Adrenal gland (tissue), 12 donors: ENCODE data around the gene MAFF. TPM values are rescaled to one million over a fixed set of nuclear protein-coding genes. Genes with fewer than 3 reads are reported as not detected.

Source experiments
- DNase-seq, 7 donors: peaks; one replicate each; pipeline ENCODE4 v3.0.0-alpha.2; 2019 to 2020
- H3K27ac ChIP-seq, 5 donors: fragments of 200-600 bp; sonication (generic) in 4 of 5; 1 replicate in 3 of 5; 2 replicates in 2 of 5; pipeline versions ENCODE4 v1.5.1 to v1.8.0; 2016 to 2020; ENCODE audit warnings: mild to moderate bottlenecking in 1 of 5
- H3K27me3 ChIP-seq: fragments of 200-600 bp; 2 replicates; pipeline ENCODE4 v1.8.0; 2021
- H3K36me3 ChIP-seq, 2 donors: fragments of 200-600 bp; replicated peaks in 1 of 2; 1 replicate in 1 of 2; 2 replicates in 1 of 2; pipeline versions ENCODE4 v1.5.1 to v1.8.0; 2018 to 2022
- H3K4me1 ChIP-seq, 2 donors: fragments of 200-600 bp; replicated peaks in 1 of 2; 1 replicate in 1 of 2; 2 replicates in 1 of 2; pipeline versions ENCODE4 v1.5.1 to v1.8.0; 2018 to 2021
- H3K4me3 ChIP-seq, 4 donors: fragments of 200-600 bp; sonication (generic) in 3 of 4; one replicate each; pipeline ENCODE4 v1.5.1; 2016 to 2018
- H3K9me3 ChIP-seq, 3 donors: fragments of 200-600 bp; sonication (generic) in 1 of 3; replicated peaks in 1 of 3; 1 replicate in 2 of 3; 2 replicates in 1 of 3; pipeline versions ENCODE4 v1.5.1 to v1.8.0; 2016 to 2021
- POLR2A ChIP-seq, 2 donors: fragments of 450-650 bp; IDR thresholded peaks; one replicate each; pipeline ENCODE4 v1.6.1; 2017; ENCODE audit warnings: antibody characterized with exemption in 2 of 2, mild to moderate bottlenecking in 2 of 2, moderate library complexity in 1 of 2
- WGBS, 4 donors: extraction: QIAGEN DNeasy Blood & Tissue Kit in 2 of 4; methylation state at CpG; one replicate each; pipeline versions ENCODE4 v1.1.5 to v1.1.7; 2013 to 2017; 5-methylcytosine and 5-hydroxymethylcytosine counted together
- intact Hi-C, 2 donors: fragments of 100-400 bp; cut with DNase I; formaldehyde crosslinking; loops; one replicate each; pipeline versions ENCODE4 v1.14.1 to v1.15.0; 2022 to 2023
- polyA plus RNA-seq, 3 donors: library from polyadenylated mRNA; stranded (reverse); fragments of 200-250 nt in 2 of 3; fragments of 350-450 nt in 1 of 3; fragmentation: Illumina TruSeq in 1 of 3; extraction: RNeasy Lipid Tissue Mini Kit (QIAGEN cat#74804) in 1 of 3; gene quantifications; one replicate each; pipeline ENCODE4 v1.2.3, GENCODE V29; 2013 to 2014
- total RNA-seq, 9 donors: library from RNA; depleted of rRNA in 4 of 9; stranded (reverse); fragments of >200 nt in 4 of 9; fragments of 120-200 nt in 1 of 9; fragmentation: NEBNext Ultra II Directional in 1 of 9; extraction: Animal tissue kit (Norgen Biotek cat#: 25700) in 1 of 9; gene quantifications; one replicate each; pipeline versions ENCODE4 v1.1.0 to v1.2.4, GENCODE V29; 2013 to 2023
- TF ChIP-seq, protein P1 (sequence below), 6 experiments: fragments of 450-650 bp in 4 of 6; fragments of 200-600 bp in 2 of 6; sonication (generic) in 1 of 6; IDR thresholded peaks; 1 replicate in 5 of 6; 2 replicates in 1 of 6; pipeline versions ENCODE4 v1.5.1 to v1.8.0; 2016 to 2021; ENCODE audit warnings: antibody characterized with exemption in 6 of 6, mild to moderate bottlenecking in 2 of 6, moderate library complexity in 1 of 6
- donor health status: healthy with polysubstance abuse.
- donor health status: Bipolar disorder and iron deficiency.
- donor health status: DM: yes; HTN: yes; CAD: no.
- donor health status: DM: no; HTN: no; CAD: no.
- donor health status: DM: no; HTN: no; CAD: no.
- donor health status: DM: yes; HTN: yes; CAD: no.

The MAFF gene
- total and polyA plus RNA-seq, 12 donors: 1.9 to 23.4 (median 13.9) TPM

DNA sequence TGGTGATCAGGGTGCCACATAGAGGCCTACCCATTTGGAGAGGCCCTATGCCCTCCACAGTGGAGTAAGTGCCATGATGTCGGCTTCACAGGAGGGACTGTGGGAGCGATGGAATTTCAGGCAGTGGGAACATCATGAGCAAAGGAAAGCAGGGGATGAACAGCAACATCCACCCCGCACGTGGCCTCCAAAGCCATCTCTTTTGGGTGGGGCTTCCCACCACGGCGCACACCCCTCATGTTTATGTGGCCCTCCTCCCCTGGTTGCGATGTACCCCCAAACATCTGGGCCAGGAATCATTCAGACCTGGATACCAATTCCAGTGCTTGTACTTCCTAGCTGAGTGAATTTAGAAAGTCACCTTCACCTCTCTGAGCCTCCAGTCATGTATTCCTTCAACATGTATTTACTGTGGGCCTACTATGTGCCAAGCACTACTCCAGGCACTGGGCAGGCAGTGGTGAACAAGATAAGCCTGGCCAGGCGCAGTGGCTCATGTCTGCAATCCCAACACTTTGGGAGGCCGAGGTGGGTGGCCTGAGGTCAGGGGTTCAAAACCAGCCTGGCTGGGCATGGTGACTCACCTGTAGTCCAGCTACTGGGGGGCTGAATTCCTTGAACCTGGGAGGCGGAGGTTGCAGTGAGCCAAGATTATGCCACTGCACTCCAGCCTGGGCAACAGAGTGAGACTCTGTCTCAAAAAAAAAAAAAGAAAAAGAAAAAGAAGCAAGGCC lies 1.8 kb upstream of the MAFF start:
- no peak for TF ChIP-seq POLR2A (IDR thresholded peaks at IDR 0.05)
- TF ChIP-seq, protein P1, sequence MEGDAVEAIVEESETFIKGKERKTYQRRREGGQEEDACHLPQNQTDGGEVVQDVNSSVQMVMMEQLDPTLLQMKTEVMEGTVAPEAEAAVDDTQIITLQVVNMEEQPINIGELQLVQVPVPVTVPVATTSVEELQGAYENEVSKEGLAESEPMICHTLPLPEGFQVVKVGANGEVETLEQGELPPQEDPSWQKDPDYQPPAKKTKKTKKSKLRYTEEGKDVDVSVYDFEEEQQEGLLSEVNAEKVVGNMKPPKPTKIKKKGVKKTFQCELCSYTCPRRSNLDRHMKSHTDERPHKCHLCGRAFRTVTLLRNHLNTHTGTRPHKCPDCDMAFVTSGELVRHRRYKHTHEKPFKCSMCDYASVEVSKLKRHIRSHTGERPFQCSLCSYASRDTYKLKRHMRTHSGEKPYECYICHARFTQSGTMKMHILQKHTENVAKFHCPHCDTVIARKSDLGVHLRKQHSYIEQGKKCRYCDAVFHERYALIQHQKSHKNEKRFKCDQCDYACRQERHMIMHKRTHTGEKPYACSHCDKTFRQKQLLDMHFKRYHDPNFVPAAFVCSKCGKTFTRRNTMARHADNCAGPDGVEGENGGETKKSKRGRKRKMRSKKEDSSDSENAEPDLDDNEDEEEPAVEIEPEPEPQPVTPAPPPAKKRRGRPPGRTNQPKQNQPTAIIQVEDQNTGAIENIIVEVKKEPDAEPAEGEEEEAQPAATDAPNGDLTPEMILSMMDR (IDR thresholded peaks at IDR 0.05): no peak
- Histone ChIP-seq H3K4me1 (peaks cover 0 to 15% of the 10 kb centered on the region in 2 donors), H3K36me3 (no peaks in the 10 kb centered on the region), H3K27ac (no peak overlapping the region), H3K27me3 (no peaks in the 10 kb centered on the region), H3K9me3 (no peaks in the 10 kb centered on the region), H3K4me3 (no peak overlapping the region)
- intact Hi-C loops: no loop called here
- DNase-seq: peak in 1 of 7 donors; percentile 28
- 85 to 89% (median 86%) methylated on average over 10 of the region's 10 CpGs for WGBS, 4 donors

DNA sequence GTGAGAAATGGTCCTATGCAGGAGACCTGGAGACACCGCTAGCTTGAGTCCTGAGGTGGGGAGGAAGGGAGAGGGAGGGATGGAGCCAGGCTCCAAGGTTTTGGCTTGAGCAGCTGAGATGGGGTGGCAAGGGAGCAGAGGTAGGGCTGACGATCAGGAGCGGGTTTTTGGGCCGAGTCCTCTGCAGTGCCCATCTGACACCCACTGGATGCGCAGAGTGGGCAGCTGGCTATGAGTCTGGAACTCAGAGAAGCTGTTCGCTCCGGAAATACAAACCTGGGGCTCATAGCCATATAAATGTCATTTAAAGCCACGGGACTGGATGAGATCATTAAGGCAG lies 453 bp upstream of the MAFF start:
- H3K4me1 ChIP-seq: peaks cover 0 to 15% of the 10 kb centered on the region in 2 donors
- no peak for DNase-seq
- H3K9me3 ChIP-seq: no peaks in the 10 kb centered on the region
- WGBS, 4 donors: 12 to 33% (median 16%) methylated on average over 2 to 8 of the region's 8 CpGs
- peak overlapping the region in 4 of 5 donors; percentile 67 to 99 (median 98) for H3K27ac ChIP-seq
- H3K36me3 ChIP-seq: no peaks in the 10 kb centered on the region
- H3K4me3 ChIP-seq: peak overlapping the region in 2 of 4 donors; percentile 80 to 90
- no peaks in the 10 kb centered on the region for H3K27me3 ChIP-seq
- TF ChIP-seq, protein P1 (IDR thresholded peaks at IDR 0.05): no peak
- no peak for TF ChIP-seq POLR2A (IDR thresholded peaks at IDR 0.05)
- intact Hi-C loops: no loop called here

DNA sequence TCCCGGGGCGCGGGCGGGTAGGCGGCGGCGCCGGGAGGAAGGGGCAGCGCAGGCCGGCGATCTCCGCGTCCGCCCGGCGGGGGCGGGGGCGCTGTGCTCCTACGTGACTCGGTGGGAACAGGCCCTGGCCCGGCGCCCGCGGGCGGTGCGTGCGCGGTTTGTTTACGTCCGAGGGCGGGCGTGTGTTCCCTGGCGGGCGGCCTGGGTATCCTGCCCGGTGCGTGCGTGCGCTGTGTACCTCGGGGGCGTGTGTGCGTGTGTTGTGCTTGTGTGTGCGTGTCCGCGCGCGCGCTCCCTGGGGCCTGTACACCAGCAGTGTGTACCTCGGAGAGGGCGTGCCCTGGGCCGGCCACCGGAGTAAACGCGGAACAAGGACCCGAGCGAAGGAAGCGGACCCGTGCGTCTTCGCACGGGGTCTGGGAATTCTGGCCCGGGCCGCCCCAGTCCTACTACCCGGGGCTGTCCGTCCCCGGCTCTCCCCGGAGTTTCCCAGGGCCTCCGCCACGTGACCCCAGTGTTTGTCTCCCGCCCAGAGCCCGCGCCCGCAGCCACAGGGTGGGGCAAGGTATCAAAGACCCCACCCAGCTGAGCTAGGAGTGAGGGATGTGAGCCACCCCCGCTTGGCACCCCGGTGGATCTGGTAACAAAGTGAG lies 769 bp downstream of the MAFF start:
- intact Hi-C loops: no loop called here
- peaks cover 0 to 15% of the 10 kb centered on the region in 2 donors for H3K4me1 ChIP-seq
- WGBS, 4 donors: 0 to 2% (median 1%) methylated on average over 19 to 74 of the region's 74 CpGs; no CpG with 5 or more reads in 1 of the 4 donors
- H3K4me3 ChIP-seq: peak overlapping the region; percentile 20 to 90 (median 72)
- H3K27me3 ChIP-seq: no peaks in the 10 kb centered on the region
- peak; percentile 80 to 94 (median 90) for DNase-seq
- H3K36me3 ChIP-seq: no peaks in the 10 kb centered on the region
- H3K27ac ChIP-seq: peak overlapping the region; percentile 76 to 99 (median 98)
- TF ChIP-seq, protein P1 (IDR thresholded peaks at IDR 0.05): peak in 4 of 6 experiments; percentile 13 to 33 (median 26)
- TF ChIP-seq POLR2A (IDR thresholded peaks at IDR 0.05): no peak
- no peaks in the 10 kb centered on the region for H3K9me3 ChIP-seq

DNA sequence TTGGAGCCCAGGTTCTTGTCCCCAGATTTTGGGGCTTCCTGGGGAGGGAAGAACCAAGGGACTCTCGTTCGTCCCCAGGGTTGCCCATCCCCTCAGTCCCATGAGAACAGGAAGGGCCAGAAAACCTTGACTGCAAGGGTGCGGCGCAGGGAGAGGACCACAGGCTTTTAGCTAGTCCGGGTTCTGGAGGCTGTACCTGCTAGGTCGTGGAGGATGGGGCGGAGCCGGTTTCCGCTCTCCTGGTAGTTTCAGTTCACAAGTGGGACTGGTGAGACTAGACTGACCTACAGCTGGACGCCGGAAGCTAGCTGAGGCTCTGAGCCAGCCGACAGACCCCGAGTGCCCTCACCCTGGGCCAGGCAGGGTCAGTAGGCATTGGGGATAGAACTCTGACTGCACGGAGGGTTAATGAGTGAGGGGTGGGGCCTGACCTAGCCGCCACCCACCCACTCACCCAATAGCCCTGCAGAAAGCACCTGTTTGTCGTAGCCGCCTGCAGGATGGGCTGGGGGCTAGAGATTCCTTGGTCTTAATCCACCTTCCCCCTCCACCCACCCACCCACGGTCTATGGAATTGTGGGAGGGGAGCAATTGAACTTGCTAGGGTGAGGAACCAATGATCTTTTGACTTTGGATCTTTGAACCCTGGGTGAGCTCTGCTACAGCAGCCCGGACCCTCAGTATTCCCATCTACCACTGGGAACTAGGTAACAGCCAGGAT lies 1.5 kb downstream of the MAFF start:
- intact Hi-C loops: no loop called here
- H3K4me3 ChIP-seq: peak overlapping the region in 3 of 4 donors; percentile 65 to 90 (median 80)
- TF ChIP-seq, protein P1 (IDR thresholded peaks at IDR 0.05): no peak
- no peak for TF ChIP-seq POLR2A (IDR thresholded peaks at IDR 0.05)
- peak overlapping the region in 4 of 5 donors; percentile 94 to 99 (median 98) for H3K27ac ChIP-seq
- H3K27me3 ChIP-seq: no peaks in the 10 kb centered on the region
- DNase-seq: peak; percentile 43 to 81 (median 65)
- peaks cover 0 to 15% of the 10 kb centered on the region in 2 donors for H3K4me1 ChIP-seq
- H3K36me3 ChIP-seq: no peaks in the 10 kb centered on the region
- WGBS, 4 donors: 6 to 10% (median 8%) methylated on average over 10 to 19 of the region's 19 CpGs
- H3K9me3 ChIP-seq: no peaks in the 10 kb centered on the region
